GM19328 (cell line): Measurements from ENCODE around the gene CAND1.
"Not testable (repeated sequence)": the region's sequence is repeated elsewhere in the genome, so short reads cannot be mapped to it uniquely, and the experiment has no call there.

Source experiments
- ATAC-seq: cut with Tn5 transposase; IDR thresholded peaks from one replicate; pipeline ENCODE4 v1.9.1; 2021; ENCODE audit warnings: mild to moderate bottlenecking, moderate library complexity; ENCODE audit not compliant: unreplicated experiment

The CAND1 gene

GRCh38 chr12:67338426-67338825 is 69.3 kb downstream of the CAND1 start:
- ATAC-seq = no peak

DNA sequence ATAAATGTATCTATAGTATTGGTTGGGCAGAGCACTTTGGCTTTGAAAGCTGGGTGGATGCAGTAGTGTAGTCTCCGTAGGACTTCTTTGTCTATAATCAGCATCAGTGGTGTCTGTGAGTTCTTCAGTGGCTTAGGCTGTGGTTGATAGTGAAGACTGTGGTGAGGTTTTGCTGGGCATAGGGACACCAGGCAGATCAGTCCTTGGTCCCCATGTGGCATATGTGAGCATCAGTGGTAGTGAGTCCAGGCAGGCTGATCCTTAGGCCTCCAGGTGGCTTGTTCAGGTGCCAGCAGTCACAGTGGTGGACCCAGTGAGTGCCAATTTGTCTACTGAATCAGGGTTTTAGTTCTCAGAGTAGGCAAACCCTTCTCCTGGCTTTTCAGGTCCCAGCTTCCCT is 70.4 kb downstream of the CAND1 start:
- ATAC-seq = no peak

- not testable (repeated sequence) for ATAC-seq
These were observed 71.9 kb downstream of the CAND1 start for GRCh38 chr12:67341086-67341485.

- no peak for ATAC-seq
These were observed 76.0 kb downstream of the CAND1 start for GRCh38 chr12:67344979-67345710.

GRCh38 chr12:67348683-67349082 is 79.5 kb downstream of the CAND1 start:
- no peak for ATAC-seq

GRCh38 chr12:67352682-67353081 is 83.5 kb downstream of the CAND1 start:
- no peak for ATAC-seq

GRCh38 chr12:67354322-67354721 is 85.2 kb downstream of the CAND1 start:
- ATAC-seq = no peak

DNA sequence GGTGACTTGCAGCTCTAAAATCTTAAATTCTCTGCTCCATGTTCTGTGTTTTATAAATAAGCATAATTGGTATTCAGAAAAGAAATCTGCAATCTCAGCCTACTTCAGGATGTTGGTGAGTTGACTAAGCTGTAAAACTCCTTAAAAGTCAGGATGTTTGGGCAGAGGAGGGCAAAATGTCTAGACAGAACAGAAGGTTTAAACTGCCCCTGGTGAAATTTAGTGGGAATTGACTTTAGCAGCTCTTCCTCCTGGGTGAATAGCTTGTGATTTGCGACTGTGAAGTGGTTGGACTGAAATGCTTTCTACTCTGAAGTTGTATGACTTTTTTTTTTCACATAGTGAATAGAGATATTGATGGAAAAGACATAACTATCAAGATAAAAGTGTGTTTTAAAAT is 85.8 kb downstream of the CAND1 start:
- ATAC-seq = no peak

GRCh38 chr12:67355428-67356379 is 86.5 kb downstream of the CAND1 start:
- ATAC-seq = no peak

GRCh38 chr12:67356380-67356774 is 87.2 kb downstream of the CAND1 start:
- ATAC-seq = no peak

GRCh38 chr12:67357376-67358125 is 88.4 kb downstream of the CAND1 start:
- ATAC-seq = no peak

GRCh38 chr12:67358781-67359338 is 89.7 kb downstream of the CAND1 start:
- ATAC-seq = no peak

GRCh38 chr12:67362526-67362925 is 93.4 kb downstream of the CAND1 start:
- ATAC-seq = no peak

DNA sequence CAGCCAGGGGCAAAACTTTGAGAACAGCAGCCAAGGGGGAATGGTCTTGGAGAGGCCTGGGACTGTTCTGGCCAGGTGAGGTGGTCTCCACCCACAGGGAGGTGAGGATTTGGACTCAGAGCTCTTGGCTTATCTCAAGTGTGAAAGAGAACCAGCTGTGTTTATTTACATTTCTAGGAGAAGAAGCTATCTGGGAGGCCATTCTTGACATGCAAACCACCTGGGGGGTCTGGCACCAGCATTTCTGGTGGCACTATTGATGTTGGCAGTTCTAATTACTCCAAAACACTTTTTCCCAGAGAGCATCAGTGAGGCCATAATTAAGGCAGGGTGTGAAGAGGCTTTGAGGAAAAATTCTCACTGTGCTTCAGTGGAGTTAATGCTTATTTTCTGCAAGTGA is 95.1 kb downstream of the CAND1 start:
- ATAC-seq = no peak

GRCh38 chr12:67365131-67365530 is 96.0 kb downstream of the CAND1 start:
- ATAC-seq = no peak

GRCh38 chr12:67367843-67368242 is 98.7 kb downstream of the CAND1 start:
- ATAC-seq = no peak
